ENCODE data around the gene DNAI2. TPM values are rescaled to one million over a fixed set of nuclear protein-coding genes. Genes with fewer than 3 reads are reported as not detected.

The DNAI2 gene
- total RNA-seq, 1 donor from 2014 or later, result not detected

- intact Hi-C loops (cut with micrococcal nuclease), result no loop called here
- TF ChIP-seq, protein P1, sequence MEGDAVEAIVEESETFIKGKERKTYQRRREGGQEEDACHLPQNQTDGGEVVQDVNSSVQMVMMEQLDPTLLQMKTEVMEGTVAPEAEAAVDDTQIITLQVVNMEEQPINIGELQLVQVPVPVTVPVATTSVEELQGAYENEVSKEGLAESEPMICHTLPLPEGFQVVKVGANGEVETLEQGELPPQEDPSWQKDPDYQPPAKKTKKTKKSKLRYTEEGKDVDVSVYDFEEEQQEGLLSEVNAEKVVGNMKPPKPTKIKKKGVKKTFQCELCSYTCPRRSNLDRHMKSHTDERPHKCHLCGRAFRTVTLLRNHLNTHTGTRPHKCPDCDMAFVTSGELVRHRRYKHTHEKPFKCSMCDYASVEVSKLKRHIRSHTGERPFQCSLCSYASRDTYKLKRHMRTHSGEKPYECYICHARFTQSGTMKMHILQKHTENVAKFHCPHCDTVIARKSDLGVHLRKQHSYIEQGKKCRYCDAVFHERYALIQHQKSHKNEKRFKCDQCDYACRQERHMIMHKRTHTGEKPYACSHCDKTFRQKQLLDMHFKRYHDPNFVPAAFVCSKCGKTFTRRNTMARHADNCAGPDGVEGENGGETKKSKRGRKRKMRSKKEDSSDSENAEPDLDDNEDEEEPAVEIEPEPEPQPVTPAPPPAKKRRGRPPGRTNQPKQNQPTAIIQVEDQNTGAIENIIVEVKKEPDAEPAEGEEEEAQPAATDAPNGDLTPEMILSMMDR (IDR thresholded peaks at IDR 0.05), result no peak
- Mint-ChIP-seq H3K27me3 (peaks cover 26% of the 10 kb centered on the region), H3K36me3 (ENCODE audit: low read depth) (no peaks in the 10 kb centered on the region), H3K4me3 (no peak overlapping the region), H3K4me1 (peaks cover 2% of the 10 kb centered on the region), H3K27ac (no peak overlapping the region), H3K9me3 (no peaks in the 10 kb centered on the region)
- CTCF ChIA-PET, result no interaction called here
- DNase-seq (no peak), ATAC-seq (ENCODE audit: low read depth) (no peak)
- POLR2A ChIA-PET, result no interaction called here
Observed at GRCh38 chr17:74349120-74349519, 75.1 kb downstream of the DNAI2 start.

GRCh38 chr17:74350486-74350885 is 76.5 kb downstream of the DNAI2 start:
- ATAC-seq (ENCODE audit: low read depth) (no peak), DNase-seq (no peak)
- Mint-ChIP-seq H3K36me3 (ENCODE audit: low read depth) (no peaks in the 10 kb centered on the region), H3K4me1 (peaks cover 2% of the 10 kb centered on the region), H3K9me3 (no peaks in the 10 kb centered on the region), H3K27me3 (peaks cover 35% of the 10 kb centered on the region), H3K4me3 (no peak overlapping the region), H3K27ac (no peak overlapping the region)
- ChIA-PET POLR2A (no interaction called here), CTCF (no interaction called here)
- TF ChIP-seq, protein P1 (IDR thresholded peaks at IDR 0.05), result no peak
- intact Hi-C loops (cut with micrococcal nuclease), result no loop called here

DNA sequence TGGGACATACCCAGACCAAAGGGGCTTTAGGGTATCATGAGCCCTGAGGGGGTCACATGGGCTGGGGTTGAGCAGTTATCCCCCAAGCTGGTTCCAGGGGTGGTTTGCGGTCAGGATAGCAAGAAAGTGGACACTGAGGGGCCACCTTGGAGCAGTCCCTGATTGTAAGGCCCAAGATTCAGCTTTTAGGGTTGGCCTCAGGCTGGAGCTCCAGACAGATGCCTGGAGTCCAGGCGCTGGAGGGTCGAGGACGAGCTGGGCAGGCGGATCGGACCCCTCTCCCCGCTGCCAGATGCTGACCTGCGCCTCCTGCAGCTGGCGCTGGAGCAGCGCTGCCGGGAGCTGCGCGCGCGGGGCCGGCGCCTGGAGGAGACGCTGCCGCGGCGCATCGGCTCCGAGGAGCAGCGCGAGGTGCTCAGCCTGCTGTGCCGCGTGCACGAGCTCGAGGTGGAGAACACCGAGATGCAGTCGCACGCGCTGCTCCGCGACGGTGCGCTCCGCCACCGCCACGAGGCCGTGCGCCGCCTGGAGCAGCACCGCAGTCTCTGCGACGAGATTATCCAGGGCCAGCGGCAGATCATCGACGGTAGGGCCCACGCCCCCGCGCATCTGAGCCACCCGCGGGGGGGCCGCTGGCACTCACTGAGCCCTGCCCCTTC is 77.6 kb downstream of the DNAI2 start:
- TF ChIP-seq, protein P1 (IDR thresholded peaks at IDR 0.05), result no peak
- ChIA-PET CTCF (no interaction called here), POLR2A (no interaction called here)
- DNase-seq (no peak), ATAC-seq (ENCODE audit: low read depth) (no peak)
- H3K27ac Mint-ChIP-seq, result no peak overlapping the region
- peaks cover 2% of the 10 kb centered on the region for H3K4me1 Mint-ChIP-seq
- H3K4me3 Mint-ChIP-seq, result no peak overlapping the region
- H3K9me3 Mint-ChIP-seq, result no peaks in the 10 kb centered on the region
- H3K27me3 Mint-ChIP-seq, result peaks cover 40% of the 10 kb centered on the region
- no peaks in the 10 kb centered on the region for H3K36me3 Mint-ChIP-seq (ENCODE audit: low read depth)
- intact Hi-C loops (cut with micrococcal nuclease), result no loop called here

DNA sequence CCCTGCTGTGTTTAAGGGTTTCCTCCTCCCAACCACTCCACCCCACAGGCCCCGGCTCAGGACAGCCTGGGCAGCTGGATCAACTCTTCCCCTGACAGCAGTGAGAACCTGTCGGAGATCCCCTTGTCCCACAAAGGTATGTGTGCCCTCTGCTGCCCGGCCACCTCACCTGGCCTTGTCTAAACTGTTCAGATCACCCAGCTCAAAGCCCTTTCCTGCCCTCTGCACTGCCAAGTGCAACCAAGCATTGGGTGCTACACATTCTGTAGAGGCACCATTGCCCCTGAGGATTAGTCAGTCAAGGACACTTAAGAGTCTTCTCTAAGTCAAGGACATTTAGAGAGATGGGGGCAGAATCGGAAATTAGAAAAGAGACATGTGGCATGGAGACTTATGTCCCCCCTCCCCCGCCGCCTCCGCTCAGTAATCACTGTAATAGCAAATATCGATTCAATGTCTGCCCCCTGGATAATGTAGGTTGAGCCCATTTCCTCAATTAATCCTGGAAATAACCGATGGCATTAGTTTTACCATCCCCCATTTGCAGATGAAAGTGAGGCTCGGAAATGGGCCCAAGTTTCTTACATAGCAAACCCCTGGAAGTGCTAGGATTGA is 79.5 kb downstream of the DNAI2 start:
- Mint-ChIP-seq H3K27me3 (peaks cover 46% of the 10 kb centered on the region), H3K4me3 (no peak overlapping the region), H3K9me3 (no peaks in the 10 kb centered on the region), H3K36me3 (ENCODE audit: low read depth) (no peaks in the 10 kb centered on the region), H3K4me1 (peaks cover 5% of the 10 kb centered on the region), H3K27ac (no peak overlapping the region)
- ChIA-PET POLR2A (no interaction called here), CTCF (no interaction called here)
- no peak for DNase-seq
- TF ChIP-seq, protein P1 (IDR thresholded peaks at IDR 0.05), result no peak
- intact Hi-C loops (cut with micrococcal nuclease), result no loop called here
- no peak for ATAC-seq (ENCODE audit: low read depth)

- Mint-ChIP-seq H3K4me1 (peaks cover 5% of the 10 kb centered on the region), H3K36me3 (ENCODE audit: low read depth) (no peaks in the 10 kb centered on the region), H3K4me3 (no peak overlapping the region)
Observed at GRCh38 chr17:74354123-74354522, 80.1 kb downstream of the DNAI2 start.

More at GRCh38 chr17:74354123-74354522, 80.1 kb downstream of the DNAI2 start:
- ATAC-seq (ENCODE audit: low read depth) (peak; percentile 52), DNase-seq (peak; percentile 23)
- Mint-ChIP-seq H3K27me3 (peaks cover 49% of the 10 kb centered on the region), H3K27ac (no peak overlapping the region), H3K9me3 (no peaks in the 10 kb centered on the region)
- TF ChIP-seq, protein P1 (IDR thresholded peaks at IDR 0.05), result no peak
- ChIA-PET CTCF (interaction anchor here (1.6 kb wide), 1 partner anchor 103 kb away, joined by 5 read pairs; no protein-coding TSS in a partner anchor), POLR2A (no interaction called here)
- intact Hi-C loops (cut with micrococcal nuclease), result no loop called here
